IPS-18a (cell line): ENCODE data around the gene MYH4.

Experiments
- H3K27ac ChIP-seq: one replicate; pipeline ENCODE4 v1.5.1; 2013; ENCODE audit warnings: low read length
- H3K27me3 ChIP-seq: one replicate; pipeline ENCODE4 v1.6.1; 2013; ENCODE audit warnings: mild to moderate bottlenecking, low read length; ENCODE audit not compliant: control insufficient read depth, insufficient read depth
- H3K36me3 ChIP-seq: one replicate; pipeline ENCODE4 v1.6.1; 2013; ENCODE audit warnings: low read depth, low read length; ENCODE audit not compliant: control insufficient read depth
- H3K4me1 ChIP-seq: one replicate; pipeline ENCODE4 v1.6.1; 2013; ENCODE audit warnings: low read depth, low read length; ENCODE audit not compliant: control insufficient read depth
- H3K4me3 ChIP-seq: one replicate; pipeline ENCODE4 v1.5.1; 2013; ENCODE audit warnings: low read length
- H3K9ac ChIP-seq: one replicate; pipeline ENCODE4 v1.6.1; 2013; ENCODE audit warnings: mild to moderate bottlenecking, low read length, moderate library complexity
- H3K9me3 ChIP-seq: one replicate; pipeline ENCODE4 v1.6.1; 2013; ENCODE audit warnings: low read depth, low read length; ENCODE audit not compliant: control insufficient read depth

Gene MYH4

GRCh38 chr17:10469459-10469858, at the start of gene MYH4:
TSS of gene MYH4 (minus strand) at chr17:10469559. CDS start at chr17:10466745, 2,814 bp downstream.
- no peaks in the 10 kb centered on the region for H3K27me3 ChIP-seq
- H3K4me1 ChIP-seq: no peaks in the 10 kb centered on the region
- no peak within 1 kb of the TSS for H3K9ac ChIP-seq
- H3K27ac ChIP-seq: no peak within 1 kb of the TSS
- no peaks in the 10 kb centered on the region for H3K36me3 ChIP-seq
- H3K9me3 ChIP-seq: no peaks in the 10 kb centered on the region
- H3K4me3 ChIP-seq: no peak within 1 kb of the TSS

- Histone ChIP-seq H3K4me1 (no peaks in the 10 kb centered on the region), H3K27me3 (no peaks in the 10 kb centered on the region), H3K9me3 (no peaks in the 10 kb centered on the region), H3K9ac (no peak within 1 kb of the TSS), H3K4me3 (no peak within 1 kb of the TSS), H3K27ac (no peak within 1 kb of the TSS), H3K36me3 (no peaks in the 10 kb centered on the region)
These were observed 49.1 kb upstream of the MYH4 start, which contains the start of gene MYH1 for GRCh38 chr17:10518271-10519037. TSS of gene MYH1 (minus strand) at chr17:10518542. CDS start at chr17:10516642, 1,900 bp downstream.

- H3K9me3 ChIP-seq: no peaks in the 10 kb centered on the region
- no peaks in the 10 kb centered on the region for H3K36me3 ChIP-seq
- no peaks in the 10 kb centered on the region for H3K27me3 ChIP-seq
- no peak overlapping the region for H3K27ac ChIP-seq
- no peaks in the 10 kb centered on the region for H3K4me1 ChIP-seq
- no peak overlapping the region for H3K9ac ChIP-seq
- no peak overlapping the region for H3K4me3 ChIP-seq
These were observed 47.3 kb upstream of the MYH4 start for GRCh38 chr17:10516638-10517037.

- Histone ChIP-seq H3K9ac (no peak overlapping the region), H3K27me3 (no peaks in the 10 kb centered on the region), H3K4me1 (no peaks in the 10 kb centered on the region), H3K27ac (no peak overlapping the region), H3K4me3 (no peak overlapping the region), H3K36me3 (no peaks in the 10 kb centered on the region), H3K9me3 (no peaks in the 10 kb centered on the region)
These were observed 46.7 kb upstream of the MYH4 start for GRCh38 chr17:10516065-10516464.

GRCh38 chr17:10513299-10514067, 44.1 kb upstream of the MYH4 start:
- Histone ChIP-seq H3K27me3 (no peaks in the 10 kb centered on the region), H3K27ac (no peak overlapping the region), H3K9me3 (no peaks in the 10 kb centered on the region), H3K4me3 (no peak overlapping the region), H3K36me3 (no peaks in the 10 kb centered on the region), H3K4me1 (no peaks in the 10 kb centered on the region), H3K9ac (no peak overlapping the region)

- H3K9ac ChIP-seq: no peak overlapping the region
- H3K36me3 ChIP-seq: no peaks in the 10 kb centered on the region
- H3K27me3 ChIP-seq: no peaks in the 10 kb centered on the region
- no peak overlapping the region for H3K27ac ChIP-seq
- H3K9me3 ChIP-seq: no peaks in the 10 kb centered on the region
- H3K4me3 ChIP-seq: no peak overlapping the region
- H3K4me1 ChIP-seq: no peaks in the 10 kb centered on the region
These were observed 43.5 kb upstream of the MYH4 start for GRCh38 chr17:10512856-10513255.

GRCh38 chr17:10499950-10500349, 30.6 kb upstream of the MYH4 start:
- H3K27me3 ChIP-seq: no peaks in the 10 kb centered on the region
- no peak overlapping the region for H3K9ac ChIP-seq
- H3K36me3 ChIP-seq: no peaks in the 10 kb centered on the region
- H3K9me3 ChIP-seq: no peaks in the 10 kb centered on the region
- peaks cover 12% of the 10 kb centered on the region for H3K4me1 ChIP-seq
- H3K4me3 ChIP-seq: no peak overlapping the region
- H3K27ac ChIP-seq: no peak overlapping the region

- Histone ChIP-seq H3K4me1 (no peaks in the 10 kb centered on the region), H3K27ac (no peak overlapping the region), H3K27me3 (no peaks in the 10 kb centered on the region), H3K9me3 (peaks cover 4% of the 10 kb centered on the region), H3K4me3 (no peak overlapping the region), H3K36me3 (no peaks in the 10 kb centered on the region), H3K9ac (no peak overlapping the region)
These were observed 22.6 kb upstream of the MYH4 start for GRCh38 chr17:10492004-10492403.

- H3K9me3 ChIP-seq: peaks cover 13% of the 10 kb centered on the region
- H3K9ac ChIP-seq: no peak overlapping the region
- H3K4me1 ChIP-seq: no peaks in the 10 kb centered on the region
- H3K27me3 ChIP-seq: no peaks in the 10 kb centered on the region
- no peaks in the 10 kb centered on the region for H3K36me3 ChIP-seq
- no peak overlapping the region for H3K4me3 ChIP-seq
- H3K27ac ChIP-seq: no peak overlapping the region
These were observed 12.9 kb upstream of the MYH4 start for GRCh38 chr17:10482252-10482651.

GRCh38 chr17:10477701-10478100, 8.3 kb upstream of the MYH4 start:
- Histone ChIP-seq H3K27me3 (no peaks in the 10 kb centered on the region), H3K27ac (no peak overlapping the region), H3K36me3 (no peaks in the 10 kb centered on the region), H3K9ac (no peak overlapping the region), H3K4me1 (no peaks in the 10 kb centered on the region), H3K9me3 (no peaks in the 10 kb centered on the region), H3K4me3 (no peak overlapping the region)

GRCh38 chr17:10474536-10474935, 5.2 kb upstream of the MYH4 start:
- H3K36me3 ChIP-seq: no peaks in the 10 kb centered on the region
- H3K27me3 ChIP-seq: no peaks in the 10 kb centered on the region
- H3K4me1 ChIP-seq: no peaks in the 10 kb centered on the region
- H3K9ac ChIP-seq: no peak overlapping the region
- no peaks in the 10 kb centered on the region for H3K9me3 ChIP-seq
- H3K4me3 ChIP-seq: no peak overlapping the region
- no peak overlapping the region for H3K27ac ChIP-seq
